HG02759 (cell line): ENCODE results near the gene AGT.
"Not testable (repeated sequence)": the region's sequence is repeated elsewhere in the genome, so short reads cannot be mapped to it uniquely, and the experiment has no call there.

Experiments used
- ATAC-seq: cut with Tn5 transposase; IDR thresholded peaks from one replicate; pipeline ENCODE4 v1.9.1; 2021; ENCODE audit warnings: mild to moderate bottlenecking, moderate library complexity; ENCODE audit not compliant: unreplicated experiment

AGT gene

DNA sequence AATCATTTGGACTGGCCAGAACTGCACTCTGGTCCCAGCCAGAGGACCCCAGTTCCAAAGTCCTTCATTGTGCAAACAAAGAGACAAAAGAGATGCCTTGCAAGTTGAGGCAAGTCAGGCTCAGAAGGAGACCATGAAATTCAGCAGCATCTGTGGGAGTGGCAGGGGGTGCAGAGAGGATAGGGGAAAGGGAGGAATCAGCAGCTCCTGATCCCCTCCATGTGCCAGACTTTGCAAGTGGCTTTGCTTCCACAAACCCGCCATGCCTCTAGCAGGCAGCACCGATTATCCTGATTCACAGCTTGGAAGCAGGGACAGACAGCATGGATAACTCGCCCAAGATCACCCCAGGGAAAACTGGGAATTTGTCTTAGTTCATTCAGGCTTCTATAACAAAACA lies 31.1 kb upstream of the AGT start:
- ATAC-seq = no peak

GRCh38 chr1:230744382-230744781 lies 30.5 kb upstream of the AGT start:
- no peak for ATAC-seq

GRCh38 chr1:230743899-230744298 lies 30.0 kb upstream of the AGT start:
- no peak for ATAC-seq

- ATAC-seq = no peak
These were observed 25.8 kb upstream of the AGT start for GRCh38 chr1:230739564-230740290.

DNA sequence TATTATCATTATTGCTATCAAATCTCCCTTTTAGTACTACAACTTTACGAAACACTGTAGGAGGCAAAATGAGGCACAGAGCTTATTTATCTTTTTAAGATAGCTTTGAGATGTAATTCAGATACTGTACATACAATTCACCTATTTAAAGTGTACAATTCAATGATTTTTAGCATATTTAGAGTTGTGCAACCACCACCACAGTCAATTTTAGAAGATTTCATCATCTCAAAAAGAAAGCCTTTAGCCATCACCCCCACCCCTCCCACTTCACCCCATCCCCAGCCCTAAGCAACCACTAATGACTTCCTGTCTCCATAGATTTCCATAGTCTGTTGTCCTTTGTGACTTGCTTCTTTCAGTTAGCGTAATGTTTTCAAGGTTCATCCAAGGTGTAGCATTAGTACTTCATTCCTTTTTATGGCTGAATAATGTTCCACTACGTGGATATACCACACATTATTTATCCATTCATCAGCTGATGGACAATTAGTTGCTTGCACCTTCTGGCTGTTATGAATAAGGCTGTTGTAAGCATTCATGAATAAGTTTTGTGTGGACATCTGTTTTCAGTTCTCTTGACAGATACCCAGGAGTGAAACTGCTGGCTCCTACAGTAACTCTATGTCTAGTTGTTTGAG lies 23.8 kb upstream of the AGT start:
- no peak for ATAC-seq

GRCh38 chr1:230735447-230735846 lies 21.5 kb upstream of the AGT start:
- no peak for ATAC-seq

DNA sequence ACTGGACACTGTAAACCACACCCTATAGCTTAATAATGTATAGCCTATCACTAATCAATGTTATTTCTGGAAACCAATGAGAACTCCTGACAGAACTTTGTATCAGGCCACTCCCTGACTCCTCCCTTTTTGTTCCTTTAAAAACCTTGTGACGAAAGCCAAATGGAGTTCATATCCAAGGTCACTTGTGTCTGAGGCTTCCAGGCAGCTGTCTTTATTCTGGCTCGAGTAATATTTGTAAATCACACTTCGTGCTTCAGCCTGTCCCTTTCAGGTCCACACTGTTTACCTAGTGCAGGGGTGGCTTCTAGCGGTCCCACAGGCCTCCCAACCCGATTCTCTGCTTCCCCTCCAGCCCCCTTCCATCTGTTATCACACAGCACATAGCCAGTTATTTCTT lies 17.1 kb upstream of the AGT start:
- ATAC-seq = no peak

DNA sequence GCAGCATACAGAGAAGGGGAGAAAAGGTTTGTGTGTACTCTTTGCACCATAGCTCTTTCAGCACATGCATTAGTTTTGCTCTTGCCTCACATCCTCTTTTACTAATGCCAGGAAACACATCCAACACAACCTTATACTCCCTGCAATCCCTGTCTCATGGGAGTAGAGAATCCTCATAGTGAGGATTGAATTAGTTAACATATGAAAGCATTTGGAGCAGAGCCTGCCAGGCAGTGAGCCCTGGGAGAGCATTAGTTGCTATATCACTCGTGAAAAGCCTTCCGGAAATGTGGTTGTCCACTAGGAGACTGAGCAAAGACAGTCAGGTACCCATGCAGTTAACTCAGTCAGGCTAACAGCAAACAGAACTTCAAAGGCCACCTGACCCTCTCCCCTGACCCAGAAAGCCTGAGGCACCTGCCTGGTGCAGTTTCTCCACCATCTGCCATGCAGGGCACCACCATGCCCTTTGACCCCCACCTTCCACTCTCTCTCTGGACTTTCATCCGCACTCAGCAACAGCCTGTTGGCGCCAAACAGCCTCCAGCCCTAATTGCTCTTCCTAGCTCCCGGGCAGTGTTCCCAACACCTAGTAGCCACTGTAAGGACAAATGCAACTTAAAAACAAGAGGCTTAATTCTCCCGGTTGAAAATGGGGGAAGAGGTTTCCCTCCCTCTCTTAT lies 14.9 kb upstream of the AGT start:
- no peak for ATAC-seq

- no peak for ATAC-seq
These were observed 11.5 kb upstream of the AGT start for GRCh38 chr1:230725256-230726012.

DNA sequence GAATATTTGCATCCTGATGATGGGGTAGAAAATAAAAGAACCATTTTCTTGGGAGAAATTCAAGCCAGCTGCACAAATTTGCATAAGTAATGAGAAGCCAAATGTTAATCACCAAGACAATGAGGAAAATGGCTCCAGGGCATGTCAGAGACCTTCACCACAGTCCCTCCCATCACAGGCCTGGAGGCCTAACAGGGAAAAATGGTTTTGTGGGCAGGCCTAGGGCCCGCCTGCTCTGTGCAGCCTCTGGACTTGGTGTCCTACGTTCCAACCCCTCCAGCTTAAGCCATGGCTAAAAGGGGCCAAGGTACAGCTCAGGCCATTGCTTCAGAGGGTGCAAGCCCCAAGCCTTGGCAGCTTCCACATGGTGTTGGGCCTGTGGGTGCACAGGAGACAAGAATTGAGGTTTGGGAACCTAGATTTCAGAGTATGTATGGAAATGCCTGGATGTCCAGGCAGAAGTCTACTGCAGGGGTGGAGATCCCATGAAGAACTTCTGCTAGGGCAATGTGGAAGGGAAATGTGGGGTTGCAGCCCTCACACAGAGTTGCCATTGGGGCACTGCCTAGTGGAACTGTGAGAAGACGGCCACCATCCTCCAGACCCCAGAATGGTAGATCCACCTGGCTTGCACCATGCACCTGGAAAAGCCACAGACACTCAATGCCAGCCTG lies 8.1 kb upstream of the AGT start:
- ATAC-seq = not testable (repeated sequence)

DNA sequence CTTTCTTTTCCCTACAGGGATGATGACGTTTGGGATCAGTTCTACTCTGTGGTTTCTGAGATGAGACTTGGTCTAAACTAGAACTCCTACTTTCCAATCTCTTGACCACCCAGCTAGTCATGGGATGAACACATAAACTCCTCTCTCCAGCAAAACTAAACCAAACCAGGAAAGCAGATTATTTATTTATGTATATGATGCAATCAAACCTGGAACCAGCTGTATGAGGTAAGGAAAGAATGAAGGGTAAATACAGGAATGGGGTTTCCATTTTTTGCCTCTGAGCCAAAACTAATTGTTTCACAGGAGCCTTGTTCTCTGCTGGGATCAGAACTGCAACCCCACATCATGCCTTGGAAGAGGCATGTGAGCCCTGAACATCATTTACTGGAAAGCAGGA lies 3.3 kb upstream of the AGT start:
- no peak for ATAC-seq

- ATAC-seq = not testable (repeated sequence)
These were observed 2.5 kb upstream of the AGT start for GRCh38 chr1:230716453-230716852.

- ATAC-seq = no peak
These were observed 1.6 kb upstream of the AGT start for GRCh38 chr1:230715510-230715909.

GRCh38 chr1:230713547-230713914 lies 391 bp downstream of the AGT start:
- no peak for ATAC-seq

GRCh38 chr1:230713138-230713537 lies 784 bp downstream of the AGT start:
- no peak for ATAC-seq

DNA sequence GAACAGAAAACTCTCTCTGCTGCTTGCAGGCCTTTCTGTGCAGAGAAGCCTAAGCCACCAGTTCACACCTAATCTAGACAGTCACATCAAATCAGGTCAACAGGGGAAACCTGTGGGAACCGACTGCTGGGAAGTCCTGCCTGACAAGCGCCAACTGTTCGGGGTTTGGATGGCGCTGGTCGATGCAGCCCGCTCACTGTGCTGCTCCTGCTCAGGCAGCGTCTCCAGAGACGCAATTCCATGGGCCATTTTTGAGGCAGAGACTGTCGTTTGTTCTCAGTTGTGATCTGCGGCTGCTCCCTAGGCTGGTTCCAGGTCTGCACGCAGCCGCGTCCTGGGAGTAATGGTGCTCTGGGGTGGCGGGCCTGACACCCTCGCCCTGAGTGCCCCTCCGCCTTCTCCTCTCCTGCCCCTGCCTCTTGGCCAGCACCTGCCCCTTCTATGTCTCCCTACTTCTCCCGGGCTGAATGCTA lies 1.4 kb downstream of the AGT start:
- no peak for ATAC-seq

DNA sequence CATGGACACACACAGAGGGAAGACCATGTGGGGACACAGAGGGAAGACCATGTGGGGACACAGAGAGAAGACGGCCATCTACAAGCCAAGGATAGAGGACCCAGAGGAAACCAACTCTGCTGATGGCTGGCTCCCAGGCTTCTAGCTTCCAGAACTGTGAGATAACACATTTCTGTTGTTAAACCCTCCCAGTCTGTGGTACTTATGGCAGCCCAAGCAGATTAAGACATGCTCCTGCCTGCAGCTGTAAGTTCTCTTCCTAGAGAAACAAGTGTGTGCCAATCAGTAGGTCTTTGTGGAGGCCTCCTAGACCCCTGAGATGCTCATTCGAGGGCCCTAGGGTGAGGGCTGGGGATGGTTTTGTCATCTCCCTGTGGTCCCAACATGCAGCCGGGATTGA lies 2.7 kb downstream of the AGT start:
- no peak for ATAC-seq

DNA sequence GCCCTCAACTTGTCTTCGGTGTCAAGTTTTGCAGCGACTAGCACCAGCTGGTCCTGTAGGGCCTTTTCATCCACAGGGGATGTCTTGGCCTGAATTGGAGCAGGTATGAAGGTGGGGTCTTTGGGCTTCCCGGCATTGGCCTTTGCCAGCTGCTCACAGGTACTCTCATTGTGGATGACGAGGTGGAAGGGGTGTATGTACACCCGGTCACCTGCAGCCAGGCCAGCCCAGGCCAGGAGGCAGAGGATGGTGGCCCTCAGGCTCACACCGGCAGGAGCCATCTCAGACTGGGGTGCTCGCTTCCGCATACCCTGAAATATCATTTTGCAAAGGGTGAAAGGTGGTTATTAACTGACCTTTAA lies 3.4 kb downstream of the AGT start:
- ATAC-seq = no peak

DNA sequence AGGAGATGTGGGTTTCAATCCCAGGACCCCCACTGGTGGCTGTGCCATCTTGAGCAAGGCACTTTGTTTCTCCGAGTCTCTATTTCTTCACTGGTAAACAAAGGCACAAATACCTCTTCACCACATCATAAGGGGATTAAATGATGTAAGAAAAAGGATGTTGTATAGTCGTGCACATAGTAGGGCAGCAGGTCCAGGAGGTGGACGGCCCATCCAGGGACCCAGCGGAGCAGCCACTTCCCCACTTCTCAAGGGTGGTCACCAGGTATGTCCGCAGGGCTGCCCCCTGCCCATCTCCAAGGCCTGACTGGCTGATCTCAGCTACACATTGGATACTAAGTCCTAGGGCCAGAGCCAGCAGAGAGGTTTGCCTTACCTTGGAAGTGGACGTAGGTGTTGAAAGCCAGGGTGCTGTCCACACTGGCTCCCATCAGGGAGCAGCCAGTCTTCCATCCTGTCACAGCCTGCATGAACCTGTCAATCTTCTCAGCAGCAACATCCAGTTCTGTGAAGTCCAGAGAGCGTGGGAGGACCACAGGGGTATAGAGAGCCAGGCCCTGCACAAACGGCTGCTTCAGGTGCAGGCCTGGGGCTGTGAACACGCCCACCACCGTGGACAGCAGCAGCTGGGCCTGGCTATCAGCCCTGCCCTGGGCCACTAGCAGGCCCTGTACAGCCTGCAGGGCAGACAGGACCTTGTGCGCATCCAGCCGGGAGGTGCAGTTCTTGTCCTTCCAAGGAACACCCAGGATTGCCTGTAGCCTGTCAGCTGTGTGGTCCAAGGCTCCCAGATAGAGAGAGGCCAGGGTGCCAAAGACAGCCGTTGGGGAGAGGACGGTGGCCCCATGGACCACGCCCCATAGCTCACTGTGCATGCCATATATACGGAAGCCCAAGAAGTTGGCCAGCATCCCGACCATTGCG lies 4.0 kb downstream of the AGT start:
- no peak for ATAC-seq
